Prostate gland (tissue), 2 donors: ENCODE results near the gene SP6. TPM values are rescaled to one million over a fixed set of nuclear protein-coding genes. Genes with fewer than 3 reads are reported as not detected.

ENCODE experiments used
- DNase-seq: peaks from one replicate; pipeline ENCODE4 v3.0.0-alpha.2; 2019; ENCODE audit warnings: low spot score
- H3K27ac ChIP-seq, 2 donors: fragments of 200-600 bp; sonication (generic); 2 replicates each; pipeline ENCODE4 v1.5.1; 2017 to 2019
- H3K27me3 ChIP-seq: fragments of 200-600 bp; sonication (generic); replicated peaks from 2 replicates; pipeline ENCODE4 v1.5.1; 2019; ENCODE audit not compliant: insufficient read depth
- H3K36me3 ChIP-seq, 2 donors: fragments of 200-600 bp; sonication (generic); 1 replicate in 1 of 2; 2 replicates in 1 of 2; pipeline versions ENCODE4 v1.5.1 to v1.8.1; 2017 to 2019
- H3K4me1 ChIP-seq: fragments of 200-600 bp; sonication (generic); replicated peaks from 2 replicates; pipeline ENCODE4 v1.5.1; 2019
- H3K4me3 ChIP-seq, 2 donors: fragments of 200-600 bp; sonication (generic); 2 replicates each; pipeline ENCODE4 v1.5.1; 2017 to 2019
- H3K9me3 ChIP-seq: fragments of 200-600 bp; sonication (generic); 2 replicates; pipeline ENCODE4 v1.5.1; 2017
- POLR2A ChIP-seq: fragments of 450-650 bp; IDR thresholded peaks from one replicate; pipeline ENCODE4 v1.6.1; 2016; ENCODE audit warnings: antibody characterized with exemption, mild to moderate bottlenecking
- POLR2AphosphoS5 ChIP-seq: sonication (generic); formaldehyde crosslinking; IDR thresholded peaks from one replicate; pipeline ENCODE4 v1.6.1; 2017; ENCODE audit warnings: antibody characterized with exemption
- WGBS: methylation state at CpG from one replicate; pipeline ENCODE4 v1.1.5; 2018; 5-methylcytosine and 5-hydroxymethylcytosine counted together
- intact Hi-C: fragments of 100-400 bp; cut with DNase I; formaldehyde crosslinking; loops from one replicate; pipeline ENCODE4 v1.14.2; 2022
- total RNA-seq, 2 donors: library from RNA; depleted of rRNA; stranded (reverse); fragments of >200 nt; gene quantifications; one replicate each; pipeline ENCODE4 v1.1.0, GENCODE V29; 2016
- TF ChIP-seq, protein P1 (sequence below), 4 experiments: fragments of 200-600 bp in 2 of 4; fragments of 450-650 bp in 2 of 4; sonication (generic) in 2 of 4; IDR thresholded peaks; 1 replicate in 3 of 4; 2 replicates in 1 of 4; pipeline ENCODE4 v1.5.1; 2016 to 2019; ENCODE audit warnings: antibody characterized with exemption in 4 of 4, mild to moderate bottlenecking in 2 of 4, moderate library complexity in 2 of 4

Gene SP6
- total RNA-seq, 2 donors from 2014 or later = 1.4 to 3.1 TPM

DNA sequence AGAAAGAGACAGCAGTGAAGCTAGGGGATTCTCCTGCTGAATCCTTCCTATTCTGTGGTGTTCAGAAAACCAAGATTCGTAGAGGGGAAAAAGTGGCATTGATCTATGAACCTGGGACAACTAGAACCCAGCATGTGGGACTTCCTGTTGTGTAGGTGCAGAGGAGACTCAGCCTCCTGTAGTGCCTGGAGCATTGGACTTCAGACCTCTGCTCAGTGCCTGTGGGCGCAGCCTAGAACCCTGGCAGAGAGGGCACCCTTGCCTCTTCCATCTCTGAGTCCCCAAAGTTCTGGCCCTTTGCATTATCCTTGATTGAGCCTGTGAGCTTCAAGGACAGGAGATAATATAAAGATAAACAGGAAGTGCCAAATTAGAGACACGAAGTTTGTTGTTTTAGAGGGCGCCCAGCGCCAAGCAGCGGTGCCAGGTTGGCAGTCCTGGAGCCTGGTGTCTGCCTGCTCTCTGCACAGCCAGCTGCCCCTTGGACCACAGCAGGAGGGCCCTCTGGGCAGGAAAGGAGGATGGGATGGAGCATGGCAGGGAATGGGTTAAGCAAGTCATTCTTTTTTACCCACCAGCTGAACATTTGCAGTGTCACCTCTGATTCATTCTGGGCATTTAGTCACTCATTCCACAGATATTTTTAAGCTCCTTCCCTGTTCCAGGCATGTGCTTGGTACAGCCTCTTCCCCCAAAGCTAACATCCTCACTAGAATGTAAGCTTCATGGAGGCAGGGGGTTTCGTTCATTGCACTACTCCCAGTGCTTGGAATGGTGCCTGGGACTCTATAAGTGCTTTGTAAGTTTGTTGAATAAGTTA lies 11.9 kb upstream of the SP6 start:
- Histone ChIP-seq H3K27ac (no peak overlapping the region), H3K36me3 (no peaks in the 10 kb centered on the region), H3K4me1 (no peaks in the 10 kb centered on the region), H3K4me3 (no peak overlapping the region), H3K9me3 (no peaks in the 10 kb centered on the region), H3K27me3 (peaks cover 5% of the 10 kb centered on the region)
- TF ChIP-seq POLR2A = no peak
- TF ChIP-seq, protein P1, sequence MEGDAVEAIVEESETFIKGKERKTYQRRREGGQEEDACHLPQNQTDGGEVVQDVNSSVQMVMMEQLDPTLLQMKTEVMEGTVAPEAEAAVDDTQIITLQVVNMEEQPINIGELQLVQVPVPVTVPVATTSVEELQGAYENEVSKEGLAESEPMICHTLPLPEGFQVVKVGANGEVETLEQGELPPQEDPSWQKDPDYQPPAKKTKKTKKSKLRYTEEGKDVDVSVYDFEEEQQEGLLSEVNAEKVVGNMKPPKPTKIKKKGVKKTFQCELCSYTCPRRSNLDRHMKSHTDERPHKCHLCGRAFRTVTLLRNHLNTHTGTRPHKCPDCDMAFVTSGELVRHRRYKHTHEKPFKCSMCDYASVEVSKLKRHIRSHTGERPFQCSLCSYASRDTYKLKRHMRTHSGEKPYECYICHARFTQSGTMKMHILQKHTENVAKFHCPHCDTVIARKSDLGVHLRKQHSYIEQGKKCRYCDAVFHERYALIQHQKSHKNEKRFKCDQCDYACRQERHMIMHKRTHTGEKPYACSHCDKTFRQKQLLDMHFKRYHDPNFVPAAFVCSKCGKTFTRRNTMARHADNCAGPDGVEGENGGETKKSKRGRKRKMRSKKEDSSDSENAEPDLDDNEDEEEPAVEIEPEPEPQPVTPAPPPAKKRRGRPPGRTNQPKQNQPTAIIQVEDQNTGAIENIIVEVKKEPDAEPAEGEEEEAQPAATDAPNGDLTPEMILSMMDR (IDR thresholded peaks at IDR 0.05) = no peak
- TF ChIP-seq POLR2AphosphoS5 = no peak
- intact Hi-C loops = no loop called here
- no peak for DNase-seq
- 72% methylated on average over 7 of the region's 7 CpGs for WGBS

DNA sequence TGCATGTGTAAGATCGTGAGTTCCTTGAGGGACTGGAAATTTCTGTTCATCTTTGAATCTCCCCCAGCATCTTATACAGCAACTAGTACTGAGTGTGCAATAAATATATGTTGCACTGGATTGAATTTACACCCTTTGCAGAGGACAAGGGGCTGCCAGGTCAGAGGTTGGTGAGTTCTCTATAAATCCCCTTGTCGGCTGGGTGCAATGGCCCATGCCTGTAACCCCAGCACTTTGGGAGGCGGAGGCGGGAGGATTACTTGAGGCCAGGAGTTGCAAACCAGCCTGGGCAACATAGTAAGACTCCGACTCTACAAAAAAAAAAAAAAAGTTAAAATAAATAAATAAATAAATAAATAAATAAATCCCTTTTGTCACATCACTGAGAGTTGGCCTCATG lies 9.4 kb upstream of the SP6 start:
- H3K9me3 ChIP-seq = no peaks in the 10 kb centered on the region
- H3K4me1 ChIP-seq = no peaks in the 10 kb centered on the region
- no peak overlapping the region for H3K4me3 ChIP-seq
- intact Hi-C loops = no loop called here
- TF ChIP-seq, protein P1 (IDR thresholded peaks at IDR 0.05) = no peak
- TF ChIP-seq POLR2AphosphoS5 (no peak), POLR2A (no peak)
- 88% methylated on average over 5 of the region's 5 CpGs for WGBS
- no peaks in the 10 kb centered on the region for H3K36me3 ChIP-seq
- H3K27me3 ChIP-seq = no peaks in the 10 kb centered on the region
- no peak overlapping the region for H3K27ac ChIP-seq
- no peak for DNase-seq

DNA sequence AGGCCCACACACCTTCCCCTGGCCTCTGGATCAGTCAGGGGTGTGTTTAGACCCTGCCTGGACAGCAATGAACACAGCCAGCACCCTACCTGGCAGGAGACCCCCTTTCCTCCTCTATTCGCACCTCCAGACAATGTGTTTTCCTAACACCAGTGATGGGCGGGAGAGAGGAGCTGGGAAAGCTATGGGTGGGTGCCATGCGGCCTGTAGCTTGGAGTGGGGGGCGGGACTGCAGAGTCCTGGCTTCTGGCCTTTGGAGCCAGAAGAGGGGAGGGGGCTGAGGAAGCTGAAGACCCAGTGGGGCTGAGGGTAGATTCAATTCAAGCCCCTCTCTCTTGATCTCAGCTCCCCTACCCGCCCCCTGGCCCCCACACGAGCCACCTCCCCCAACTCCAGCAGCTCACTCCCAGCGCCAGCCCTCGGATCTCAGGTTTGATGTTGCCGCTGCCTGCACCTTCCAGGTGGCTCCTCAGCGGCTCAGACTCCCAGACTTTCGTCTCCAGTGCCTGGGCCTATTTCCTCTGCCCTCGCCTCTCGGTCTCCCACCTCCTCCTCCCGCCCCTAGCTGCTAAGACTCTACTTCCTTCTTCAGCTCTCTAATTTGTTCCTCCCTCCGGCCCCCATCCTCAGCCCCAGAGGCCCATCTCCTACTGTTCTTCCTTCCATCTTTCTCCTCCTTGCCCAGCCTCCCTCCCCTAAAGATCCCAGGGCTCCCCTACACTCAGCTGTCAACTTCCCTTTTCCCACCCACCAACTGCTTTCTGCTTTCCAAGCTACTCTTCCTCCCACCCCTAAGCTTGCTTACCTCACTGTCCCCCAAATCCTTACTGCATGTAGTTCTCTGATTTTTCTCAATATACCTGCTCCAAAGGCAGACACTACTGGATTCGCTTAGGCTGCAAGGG lies 6.8 kb upstream of the SP6 start:
- 79% methylated on average over 16 of the region's 16 CpGs for WGBS

GRCh38 chr17:47856830-47857229 lies 5.9 kb upstream of the SP6 start:
- intact Hi-C loops = no loop called here
- Histone ChIP-seq H3K9me3 (no peaks in the 10 kb centered on the region), H3K4me1 (no peaks in the 10 kb centered on the region), H3K36me3 (no peaks in the 10 kb centered on the region), H3K4me3 (no peak overlapping the region), H3K27me3 (no peaks in the 10 kb centered on the region), H3K27ac (no peak overlapping the region)
- TF ChIP-seq POLR2AphosphoS5 (no peak), POLR2A (no peak)
- TF ChIP-seq, protein P1 (IDR thresholded peaks at IDR 0.05) = no peak
- no peak for DNase-seq

More for the DNA sequence above, 6.8 kb upstream of the SP6 start:
- Histone ChIP-seq H3K4me1 (no peaks in the 10 kb centered on the region), H3K9me3 (no peaks in the 10 kb centered on the region), H3K4me3 (no peak overlapping the region), H3K36me3 (no peaks in the 10 kb centered on the region), H3K27ac (no peak overlapping the region), H3K27me3 (no peaks in the 10 kb centered on the region)
- TF ChIP-seq POLR2AphosphoS5 (no peak), POLR2A (no peak)
- TF ChIP-seq, protein P1 (IDR thresholded peaks at IDR 0.05) = no peak
- intact Hi-C loops = no loop called here
- no peak for DNase-seq
